Glomerular endothelial cell (primary cell): ENCODE measurements around the gene KIF4A. TPM values are rescaled to one million over a fixed set of nuclear protein-coding genes. Genes with fewer than 3 reads are reported as not detected.
"Not testable (repeated sequence)": the region's sequence is repeated elsewhere in the genome, so short reads cannot be mapped to it uniquely, and the experiment has no call there.

Source experiments
- DNase-seq: peaks from one replicate; pipeline ENCODE4 v3.0.0-alpha.2; 2011; ENCODE audit warnings: low read depth, low spot score; ENCODE audit errors: extremely low read depth
- total RNA-seq: library from RNA; depleted of rRNA; stranded (reverse); fragments of >200 nt; gene quantifications from 2 replicates; pipeline ENCODE4 v1.2.3, GENCODE V29; 2015

Gene KIF4A
- total RNA-seq, 1 donor from 2014 or later, result 6.3 TPM

DNA sequence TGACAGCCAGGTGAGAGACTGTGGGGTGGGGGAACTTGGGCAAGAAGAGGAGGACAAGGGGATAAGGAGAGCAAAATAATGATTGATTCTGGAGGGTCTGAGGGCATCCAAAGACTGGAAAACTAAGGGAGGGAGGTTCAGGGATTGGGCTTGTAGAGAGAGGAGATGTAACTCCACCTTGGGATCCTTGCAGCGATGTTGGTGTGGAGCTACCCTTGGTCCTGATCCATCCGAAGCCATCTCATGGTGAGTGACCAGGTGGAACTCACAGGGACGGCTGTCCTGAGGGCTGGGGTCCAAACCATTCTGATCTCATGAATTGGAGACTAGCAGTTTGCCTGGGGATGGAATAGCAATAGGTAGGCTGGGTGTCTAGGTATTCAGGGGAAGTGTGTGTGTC, 9.3 kb upstream of the KIF4A start:
- no peak for DNase-seq

DNA sequence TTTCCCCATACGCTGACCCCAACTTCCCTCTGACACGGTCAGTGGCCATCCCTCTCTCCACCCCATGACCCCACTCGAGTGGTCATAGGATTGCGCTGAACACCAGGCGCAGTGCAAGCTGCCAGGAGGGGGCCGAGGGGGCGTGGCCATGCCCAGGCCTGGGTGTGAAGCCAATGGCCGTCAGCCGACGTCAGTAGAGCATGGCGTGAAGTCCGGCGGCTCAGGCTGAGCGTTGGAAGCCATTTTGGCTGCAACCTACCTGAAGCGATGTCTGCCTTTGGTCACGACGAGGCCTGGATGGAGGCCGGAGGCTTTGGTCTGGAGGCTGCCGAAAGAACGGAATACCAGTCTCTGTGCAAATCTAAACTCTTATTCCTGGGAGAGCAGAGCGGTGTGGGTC, 8.0 kb upstream of the KIF4A start, which contains the start of gene RAB41:
Gene RAB41 (plus strand): TSS at position 222 of the 400 bp plus-strand sequence. CDS start 46 bp downstream, at position 268.
- no peak for DNase-seq

DNA sequence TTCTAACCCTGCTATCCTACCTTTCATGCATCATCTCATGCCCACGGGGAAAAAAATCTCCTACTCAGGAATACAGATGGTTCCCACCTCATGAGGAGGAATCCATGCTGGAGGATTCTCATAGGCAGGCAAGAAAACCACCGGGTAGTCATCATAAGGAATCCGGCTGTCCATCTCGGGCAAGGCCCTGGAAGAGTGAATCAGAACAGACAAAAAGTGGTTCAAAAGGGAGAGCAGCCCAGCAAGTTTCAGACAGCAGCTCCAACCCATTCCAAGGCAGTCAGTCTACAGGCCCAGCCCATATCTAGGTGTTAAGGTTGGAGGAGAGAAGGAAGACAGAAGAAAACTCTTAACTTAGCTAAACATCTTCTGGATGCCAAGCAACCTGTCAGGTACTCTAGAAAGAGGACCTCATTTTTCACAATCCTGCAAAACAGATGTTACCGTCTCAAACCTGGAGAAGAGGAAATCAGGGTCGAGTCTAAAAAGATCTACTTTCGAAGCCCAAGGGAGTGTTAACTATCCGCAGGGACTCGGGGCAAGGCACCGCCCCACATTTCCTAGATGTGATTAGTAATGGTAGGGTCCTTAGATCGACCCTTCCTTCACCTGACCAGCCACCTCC, 624 bp upstream of the KIF4A start:
- DNase-seq, result no peak

DNA sequence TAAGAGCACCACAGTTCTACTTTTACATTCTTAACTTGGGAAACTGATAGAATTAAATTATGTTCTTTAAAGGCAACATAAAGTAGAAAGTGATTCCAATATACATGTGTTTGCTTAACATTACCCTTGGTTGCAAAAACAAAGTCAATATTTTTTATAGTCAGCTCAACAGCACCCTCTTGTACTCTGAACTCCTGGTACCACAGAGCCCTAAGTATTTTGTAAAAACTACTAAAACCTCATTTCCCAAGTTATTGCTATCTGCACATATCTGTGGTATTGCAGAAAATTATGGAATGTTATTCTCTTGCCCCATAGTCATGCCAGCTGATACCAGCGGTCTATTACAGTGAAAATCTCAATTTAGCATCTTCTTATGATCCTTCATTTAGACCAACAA, 2.9 kb downstream of the KIF4A start:
- no peak for DNase-seq

DNA sequence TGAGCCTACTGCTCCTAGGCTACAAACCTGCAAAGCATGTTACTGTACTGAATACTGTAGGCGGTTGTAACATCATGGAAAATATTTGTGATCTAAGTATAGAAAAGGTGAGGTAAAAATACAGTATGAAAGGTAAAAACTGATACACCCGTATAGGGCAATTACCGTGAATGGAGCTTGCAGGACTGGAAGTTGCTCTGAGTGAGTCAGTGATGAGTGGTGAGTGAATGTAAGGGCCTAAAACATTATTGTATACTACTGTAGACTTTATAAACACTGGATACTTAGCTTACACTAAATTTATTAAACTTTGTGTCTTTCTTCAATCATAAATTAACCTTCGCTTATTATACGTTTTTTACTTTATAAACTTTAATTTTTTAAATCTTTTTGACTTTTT, 3.7 kb downstream of the KIF4A start:
- DNase-seq, result no peak

DNA sequence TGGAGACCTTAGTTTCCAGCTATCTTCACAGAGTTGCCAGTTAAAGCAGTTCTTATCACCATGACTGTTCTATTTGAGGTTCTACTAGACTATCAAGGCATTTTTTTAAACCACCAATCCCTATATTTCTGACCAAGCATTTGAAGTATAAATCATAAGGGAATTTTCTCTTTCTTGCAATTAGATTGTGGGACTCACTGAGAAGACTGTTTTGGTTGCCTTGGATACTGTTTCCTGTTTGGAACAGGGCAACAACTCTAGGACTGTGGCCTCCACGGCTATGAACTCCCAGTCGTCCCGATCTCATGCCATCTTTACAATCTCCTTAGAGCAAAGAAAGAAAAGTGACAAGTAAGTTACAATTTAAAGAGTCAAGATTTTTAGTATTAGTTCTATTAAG, 11.8 kb downstream of the KIF4A start:
- DNase-seq, result peak; percentile 47

DNA sequence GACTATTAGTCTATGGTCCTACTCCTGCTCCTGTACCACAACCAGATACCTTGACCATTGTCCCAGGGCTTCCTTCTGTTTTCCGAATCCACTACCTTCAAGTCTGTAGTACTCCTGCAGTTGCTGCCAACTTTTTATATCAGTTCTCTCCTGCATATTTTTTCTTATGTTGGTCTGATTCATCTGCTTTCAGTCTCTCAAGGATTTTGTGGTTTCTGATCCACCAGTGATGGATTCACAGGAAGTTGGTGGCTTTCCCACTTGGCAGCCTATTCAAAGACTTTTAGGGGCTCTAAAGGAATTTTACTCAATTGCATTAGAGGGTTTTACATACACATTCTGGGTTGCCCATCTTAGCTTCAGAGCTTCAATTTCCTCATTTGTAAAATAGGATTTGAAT, 23.6 kb downstream of the KIF4A start:
- no peak for DNase-seq

DNA sequence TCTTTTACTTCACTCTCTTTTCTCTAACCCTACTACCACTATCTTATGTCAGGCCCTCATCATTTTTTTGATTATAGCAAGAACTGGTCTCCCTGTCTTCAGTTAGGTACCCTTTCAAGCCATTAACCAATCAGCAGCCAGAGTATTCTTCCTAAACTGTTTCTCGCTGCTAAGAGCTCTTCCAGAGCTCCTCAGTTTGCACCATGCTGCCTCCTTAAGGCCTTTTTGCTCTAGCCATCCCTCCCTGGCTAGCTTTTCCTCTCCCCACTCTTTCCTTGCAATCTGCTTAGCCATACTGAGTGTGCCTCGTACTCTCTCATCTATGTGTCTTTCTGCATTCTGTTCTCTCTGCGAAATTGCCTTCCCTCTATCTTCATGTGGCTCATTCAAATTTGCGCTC, 32.9 kb downstream of the KIF4A start:
- DNase-seq, result no peak

DNA sequence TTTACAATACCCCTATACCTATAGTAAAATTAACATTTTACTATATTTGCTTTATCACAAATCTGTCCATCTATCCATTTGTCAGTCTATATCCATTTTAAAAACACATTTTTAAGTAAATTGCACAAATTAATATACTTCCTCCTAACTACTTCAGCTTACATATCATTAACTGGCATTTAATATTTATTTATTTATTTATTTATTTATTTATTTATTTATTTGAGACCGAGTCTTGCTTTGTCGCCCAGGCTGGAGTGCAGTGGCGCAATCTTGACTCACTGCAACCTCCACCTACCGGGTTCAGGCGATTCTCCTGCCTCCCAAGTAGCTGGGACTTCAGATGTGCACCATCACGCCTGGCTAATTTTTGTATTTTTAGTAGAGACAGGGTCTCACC, 33.7 kb downstream of the KIF4A start:
- not testable (repeated sequence) for DNase-seq

DNA sequence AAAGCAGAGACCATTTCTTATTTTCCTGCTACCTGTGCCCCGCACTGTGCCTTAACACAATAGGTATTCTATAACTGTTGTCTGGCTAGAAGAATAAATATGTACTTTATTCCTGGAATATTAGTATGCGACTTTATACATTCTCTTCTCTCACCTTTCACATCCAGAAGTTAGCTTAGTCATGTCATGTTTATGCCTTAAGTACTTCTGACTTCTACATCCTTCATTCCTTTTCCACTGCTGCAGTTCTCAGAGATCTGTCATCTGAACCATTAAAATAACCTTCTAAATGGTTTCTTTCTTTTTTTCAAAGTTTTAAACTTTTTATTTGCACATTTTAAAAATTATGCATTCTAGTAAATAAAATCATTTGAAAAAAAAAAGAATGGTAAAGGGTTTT, 34.4 kb downstream of the KIF4A start:
- DNase-seq, result no peak

DNA sequence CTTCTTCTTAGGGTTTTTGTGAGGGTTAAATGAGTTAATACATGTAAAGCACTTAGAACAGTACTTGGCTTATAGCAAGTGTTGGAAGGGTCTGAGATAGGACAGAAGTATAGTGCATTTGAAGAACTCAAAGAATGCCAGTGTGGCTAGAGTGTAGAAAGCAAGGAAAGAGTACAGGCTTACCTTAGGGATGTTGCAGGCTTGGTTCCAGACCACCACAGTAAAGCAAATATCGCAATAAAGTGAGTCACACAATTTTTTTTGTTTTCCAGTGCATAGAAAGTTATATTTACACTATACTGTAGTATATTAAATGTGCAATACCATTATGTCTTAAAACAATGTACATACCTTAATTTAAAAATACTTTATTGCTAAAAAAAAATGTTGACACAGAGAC, 41.3 kb downstream of the KIF4A start:
- no peak for DNase-seq

DNA sequence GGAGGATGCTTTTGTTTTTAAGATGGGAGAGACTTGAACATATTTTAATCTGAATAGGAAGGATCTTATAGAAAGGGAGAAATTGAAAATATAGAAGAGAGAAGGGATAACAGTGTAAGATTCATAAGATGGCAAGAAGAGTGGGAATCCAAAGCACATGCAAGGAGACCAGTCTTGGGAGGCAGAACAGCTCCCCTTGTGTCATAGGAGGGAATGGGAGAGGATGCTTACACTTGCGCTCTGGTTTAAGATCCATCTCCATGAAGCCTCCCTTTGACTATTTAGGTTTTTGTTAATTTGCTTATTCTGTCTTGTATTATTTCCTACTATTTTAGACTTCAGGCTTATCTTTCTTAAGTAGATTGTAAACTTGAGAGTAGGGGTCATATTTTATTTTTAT, 42.7 kb downstream of the KIF4A start:
- DNase-seq, result no peak

DNA sequence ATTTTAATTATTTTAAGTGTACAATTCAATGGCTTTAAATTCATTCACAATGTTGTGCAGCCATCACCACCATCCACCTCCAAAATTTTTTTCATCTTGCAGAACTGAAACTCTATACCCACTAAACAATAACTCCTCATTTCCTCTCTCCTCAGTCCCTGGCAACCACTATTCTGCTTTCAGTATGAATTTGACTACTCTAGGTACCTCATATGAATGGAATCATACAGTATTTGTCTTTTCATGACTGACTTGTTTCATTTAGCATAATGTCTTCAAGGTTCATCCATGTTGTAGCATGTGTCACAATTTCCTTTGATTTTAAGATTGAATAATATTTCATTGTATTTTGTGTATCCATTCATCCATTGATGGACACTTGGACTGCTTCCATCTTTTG, 46.9 kb downstream of the KIF4A start:
- no peak for DNase-seq

DNA sequence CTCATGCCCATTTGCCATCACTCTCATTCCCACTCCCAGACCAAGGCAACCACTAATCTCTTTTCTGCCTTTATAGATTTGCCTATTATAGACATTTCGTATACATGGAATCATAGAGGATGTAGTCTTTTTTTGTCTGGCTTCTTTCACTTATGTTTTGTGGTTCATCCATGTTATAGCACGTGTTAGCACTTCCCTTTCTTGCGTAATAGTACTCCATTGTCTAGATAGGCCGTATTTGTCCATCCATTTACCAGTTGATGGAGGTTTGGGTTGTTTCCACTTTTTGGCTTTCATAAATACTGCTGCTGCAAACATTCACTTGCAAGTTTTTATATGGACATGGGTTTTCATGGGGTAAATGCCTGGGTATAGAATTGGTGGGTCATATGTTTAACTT, 48.4 kb downstream of the KIF4A start:
- DNase-seq, result no peak

DNA sequence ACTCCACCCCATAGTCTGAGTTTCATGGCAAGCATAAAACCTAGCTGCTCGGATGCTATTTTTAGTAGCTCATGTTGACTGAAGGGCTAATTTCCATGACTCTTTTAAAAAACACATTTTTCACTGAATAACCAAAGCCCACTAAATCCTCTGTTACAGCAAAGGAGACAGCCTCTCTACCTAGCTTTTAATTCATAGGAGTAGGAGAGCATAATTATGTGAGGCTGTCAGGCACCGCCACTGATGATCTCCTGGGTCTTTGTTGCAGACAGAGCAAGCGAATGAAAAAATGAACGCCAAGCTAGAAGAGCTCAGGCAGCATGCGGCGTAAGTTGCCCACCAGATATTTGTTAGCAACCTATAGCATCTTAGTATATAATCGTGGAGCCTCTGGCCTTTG, 53.5 kb downstream of the KIF4A start:
- DNase-seq, result no peak

DNA sequence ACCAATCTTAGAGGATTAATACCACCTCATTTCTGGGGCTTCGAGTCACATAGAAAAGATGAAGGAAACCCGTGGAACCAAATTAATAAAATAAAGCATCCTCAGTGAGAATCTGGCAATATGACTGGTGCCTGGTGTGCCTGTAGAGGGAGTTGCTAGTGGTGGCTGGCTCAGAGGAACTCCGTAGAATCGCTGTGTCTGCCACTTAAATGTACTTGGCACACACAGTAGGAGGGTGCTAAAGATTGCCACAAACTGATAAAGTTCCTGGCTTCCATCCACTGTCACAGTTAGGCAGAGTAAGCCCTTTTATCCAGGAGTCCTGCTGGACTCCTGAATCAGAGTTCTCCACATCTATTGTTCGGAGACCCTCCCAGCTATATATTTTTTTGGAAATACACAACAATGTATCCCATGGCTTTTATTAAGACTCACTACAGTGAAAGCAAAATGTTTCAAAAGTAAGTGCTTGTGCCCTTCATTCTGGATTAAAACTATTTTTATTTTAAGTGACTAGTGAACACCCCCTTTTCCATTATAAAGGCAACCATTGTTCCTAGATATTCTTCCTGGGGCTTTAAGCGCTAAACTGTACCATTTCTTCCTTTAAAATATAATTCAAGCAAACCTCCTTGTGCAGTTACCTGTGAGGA, 56.6 kb downstream of the KIF4A start:
- DNase-seq, result no peak

DNA sequence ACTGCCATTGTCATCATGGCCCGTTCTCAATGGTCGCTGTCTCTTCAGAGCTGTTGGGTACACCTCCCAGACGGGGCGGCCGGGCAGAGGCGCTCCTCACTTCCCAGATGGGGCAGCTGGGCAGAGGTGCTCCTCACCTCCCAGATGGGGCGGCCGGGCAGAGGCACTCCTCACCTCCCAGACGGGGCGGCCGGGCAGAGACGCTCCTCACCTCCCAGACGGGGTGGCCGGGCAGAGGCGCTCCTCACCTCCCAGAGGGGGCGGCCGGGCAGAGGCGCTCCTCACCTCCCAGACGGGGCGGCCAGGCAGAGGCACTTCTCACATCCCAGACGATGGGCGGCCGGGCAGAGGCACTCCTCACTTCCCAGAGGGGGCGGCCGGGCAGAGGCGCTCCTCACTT, 58.9 kb downstream of the KIF4A start:
- DNase-seq, result not testable (repeated sequence)

DNA sequence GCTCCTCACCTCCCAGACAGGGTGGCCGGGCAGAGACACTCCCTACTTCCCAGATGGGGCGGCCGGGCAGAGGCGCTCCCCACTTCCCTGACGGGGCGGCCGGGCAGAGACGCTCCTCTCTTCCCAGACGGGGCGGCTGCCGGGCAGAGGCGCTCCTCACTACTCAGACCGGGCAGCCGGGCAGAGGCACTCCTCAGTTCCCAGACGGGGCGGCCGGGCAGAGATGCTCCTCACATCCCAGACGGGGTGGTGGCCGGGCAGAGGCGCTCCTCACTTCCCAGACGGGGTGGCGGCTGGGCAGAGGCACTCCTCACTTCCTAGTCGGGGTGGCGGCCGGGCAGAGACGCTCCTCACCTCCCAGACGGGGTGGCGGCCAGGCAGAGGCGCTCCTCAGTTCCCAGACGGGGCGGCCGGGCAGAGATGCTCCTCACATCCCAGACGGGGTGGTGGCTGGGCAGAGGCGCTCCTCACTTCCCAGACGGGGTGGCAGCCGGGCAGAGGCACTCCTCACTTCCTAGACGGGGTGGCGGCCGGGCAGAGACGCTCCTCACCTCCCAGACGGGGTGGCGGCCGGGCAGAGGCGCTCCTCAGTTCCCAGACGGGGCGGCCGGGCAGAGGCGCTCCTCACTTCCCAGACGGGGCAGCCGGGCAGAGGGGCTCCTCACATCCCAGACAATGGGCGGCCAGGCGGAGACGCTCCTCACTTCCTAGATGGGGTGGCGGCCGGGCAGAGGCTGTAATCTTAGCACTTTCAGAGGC, 59.6 kb downstream of the KIF4A start:
- DNase-seq, result not testable (repeated sequence)

DNA sequence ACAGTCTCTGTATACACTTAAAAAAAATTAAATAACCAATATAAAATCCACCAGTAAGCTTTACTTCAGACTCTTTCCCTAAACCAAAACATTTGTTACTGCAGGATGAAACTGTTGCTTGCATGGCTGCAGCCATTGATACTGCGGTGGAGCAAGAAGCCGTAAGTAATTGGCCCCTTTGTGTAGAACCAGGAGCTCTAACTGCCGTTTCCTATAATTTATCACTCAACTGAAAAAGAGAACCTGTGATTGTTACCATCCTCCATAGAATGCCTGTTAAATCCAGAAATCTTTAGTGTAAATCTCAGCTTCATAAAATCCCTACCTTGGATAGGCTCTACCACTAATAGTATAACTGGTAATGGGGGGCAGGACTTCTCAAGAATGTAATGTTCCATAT, 62.6 kb downstream of the KIF4A start:
- DNase-seq, result no peak

DNA sequence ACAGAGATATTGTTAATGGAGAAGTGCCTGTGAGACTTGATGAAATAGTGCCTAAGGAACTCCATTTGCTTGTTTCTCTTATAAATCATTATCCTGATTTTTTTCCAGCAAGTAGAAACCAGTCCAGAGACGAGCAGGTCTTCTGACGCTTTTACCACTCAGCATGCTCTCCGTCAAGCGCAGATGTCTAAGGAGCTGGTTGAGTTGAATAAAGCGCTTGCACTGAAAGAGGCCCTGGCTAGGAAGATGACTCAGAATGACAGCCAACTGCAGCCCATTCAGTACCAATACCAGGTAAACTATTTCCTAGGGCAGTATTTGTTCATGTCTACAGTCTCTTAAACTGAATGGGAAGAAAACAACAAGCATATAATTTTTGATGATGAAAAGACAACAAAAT, 63.6 kb downstream of the KIF4A start:
- no peak for DNase-seq

DNA sequence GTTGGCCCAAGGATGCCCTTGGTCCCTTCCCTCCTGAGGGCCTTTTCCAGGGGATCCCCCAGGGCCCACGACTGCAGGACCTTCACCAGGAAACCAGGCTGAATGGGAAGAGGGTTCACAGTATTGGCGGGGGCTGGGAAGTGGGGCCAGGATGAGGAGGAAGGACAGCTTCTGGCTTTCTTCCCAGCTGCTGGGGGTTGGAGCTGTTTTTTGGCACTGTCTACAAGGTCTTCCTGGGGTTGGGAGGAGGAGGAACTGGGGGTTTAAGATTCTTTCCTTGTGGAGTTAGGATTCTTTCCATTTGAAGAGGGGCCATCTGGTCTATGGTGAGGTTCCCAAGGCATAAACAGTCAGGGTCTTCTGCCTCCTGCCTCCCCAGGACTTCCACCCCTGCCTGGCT, 64.8 kb downstream of the KIF4A start:
- DNase-seq, result no peak

DNA sequence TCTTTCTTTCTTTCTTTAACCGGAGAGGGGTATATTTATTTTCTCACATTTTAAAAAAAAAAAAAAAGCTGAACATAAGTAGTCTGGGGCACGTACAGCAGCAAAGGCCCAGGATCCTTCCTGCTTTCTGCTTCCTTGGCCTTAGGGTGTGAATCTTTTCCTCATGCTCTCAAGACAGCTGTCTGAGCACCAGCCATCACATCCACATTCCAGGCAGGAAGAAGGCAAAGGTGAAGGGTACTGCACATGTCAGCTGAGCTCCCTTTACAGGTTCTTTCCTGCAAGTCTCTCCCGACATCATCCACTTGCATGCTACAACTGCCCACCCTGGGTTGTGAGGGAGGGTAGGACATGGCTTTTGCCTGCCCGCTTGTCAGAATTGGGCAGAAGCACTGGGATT, 69.6 kb downstream of the KIF4A start:
- DNase-seq, result no peak
